NK-92 treated with Interleukin-12 subunit alpha and Interleukin-12 subunit beta, amount 100 ng/mL, for 24 hours (cell line): ENCODE results near the gene ERH.

Source experiments
- DNase-seq: peaks from one replicate; lab custom pipeline; 2025; lab: John Stamatoyannopoulos, UW

The ERH gene

GRCh38 chr14:69355607-69356281 lies 42.4 kb downstream of the ERH start:
- DNase-seq = no peak

- DNase-seq = no peak
Measured at GRCh38 chr14:69355154-69355597, 42.9 kb downstream of the ERH start.

GRCh38 chr14:69354383-69355153 lies 43.5 kb downstream of the ERH start:
- peak; percentile 10 for DNase-seq

- DNase-seq = no peak
Measured at GRCh38 chr14:69353168-69353567, 44.9 kb downstream of the ERH start.

GRCh38 chr14:69351911-69352310 lies 46.2 kb downstream of the ERH start:
- no peak for DNase-seq

GRCh38 chr14:69351385-69351784 lies 46.7 kb downstream of the ERH start:
- DNase-seq = no peak

- no peak for DNase-seq
Measured at GRCh38 chr14:69350892-69351291, 47.2 kb downstream of the ERH start.

GRCh38 chr14:69349091-69349777 lies 48.9 kb downstream of the ERH start:
- DNase-seq = no peak

- DNase-seq = no peak
Measured at GRCh38 chr14:69346710-69347109, 51.4 kb downstream of the ERH start.

- no peak for DNase-seq
Measured at GRCh38 chr14:69345402-69345801, 52.7 kb downstream of the ERH start.

GRCh38 chr14:69344171-69344570 lies 53.9 kb downstream of the ERH start:
- DNase-seq = no peak

- DNase-seq = no peak
Measured at GRCh38 chr14:69342928-69343525, 55.1 kb downstream of the ERH start.

GRCh38 chr14:69339426-69339825 lies 58.7 kb downstream of the ERH start:
- no peak for DNase-seq

- DNase-seq = no peak
Measured at GRCh38 chr14:69337984-69338383, 60.1 kb downstream of the ERH start.

GRCh38 chr14:69335371-69335771 lies 62.7 kb downstream of the ERH start:
- DNase-seq = no peak

- DNase-seq = no peak
Measured at GRCh38 chr14:69334576-69334975, 63.5 kb downstream of the ERH start.

- no peak for DNase-seq
Measured at GRCh38 chr14:69333791-69334337, 64.2 kb downstream of the ERH start.

- DNase-seq = no peak
Measured at GRCh38 chr14:69332782-69333395, 65.2 kb downstream of the ERH start.

GRCh38 chr14:69331206-69331605 lies 66.9 kb downstream of the ERH start:
- no peak for DNase-seq
